ENCODE data around the gene SORBS2. TPM values are rescaled to one million over a fixed set of nuclear protein-coding genes. Genes with fewer than 3 reads are reported as not detected.

Gene SORBS2
- total RNA-seq, 4 donors from 2014 or later, result 92.7 to 234 (median 122) TPM

DNA sequence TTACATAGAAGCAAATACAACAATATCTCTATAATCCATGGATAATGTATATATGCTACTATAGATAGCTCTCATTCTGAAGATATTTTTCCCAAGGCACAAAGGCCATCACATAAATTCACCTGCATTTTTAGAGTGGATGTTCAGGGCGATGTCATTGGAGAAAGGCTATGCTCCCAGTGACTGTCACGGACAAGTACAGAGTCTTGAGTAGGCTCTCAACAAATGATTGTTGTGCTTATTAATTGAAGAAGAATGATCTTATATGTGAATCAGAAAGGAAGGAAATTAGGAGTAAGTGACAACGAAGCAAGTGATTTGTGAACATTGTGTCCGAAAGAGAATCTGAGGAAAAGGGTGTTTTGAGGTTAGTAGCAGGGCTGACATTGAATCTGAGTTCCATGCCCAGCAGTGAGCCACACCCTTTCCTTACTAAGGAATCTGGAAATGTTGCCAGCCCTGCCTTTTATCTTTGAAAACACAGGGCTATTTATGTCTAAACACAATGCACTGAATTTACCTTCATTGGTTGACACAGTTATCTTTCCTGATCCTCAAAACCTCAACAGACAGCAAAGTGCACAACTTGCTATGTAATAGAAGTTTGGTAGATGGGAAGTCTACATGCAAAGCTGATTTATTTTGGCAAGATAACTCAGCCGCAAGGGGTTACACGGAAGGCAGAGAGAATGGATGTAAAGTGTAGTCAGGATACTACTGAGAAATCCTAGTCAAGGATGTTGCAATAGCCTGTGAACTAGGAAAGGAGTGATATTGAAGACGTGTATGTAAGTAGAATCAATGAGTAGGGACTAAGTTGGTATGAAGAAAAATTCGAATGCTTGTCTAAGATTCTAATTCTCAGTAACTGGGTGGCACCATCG lies 50.4 kb downstream of the SORBS2 start:
- Histone ChIP-seq H3K36me3 (no peaks in the 10 kb centered on the region), H3K4me3 (no peak overlapping the region), H3K27me3 (no peaks in the 10 kb centered on the region), H3K9me3 (no peaks in the 10 kb centered on the region), H3K4me1 (peaks cover 0 to 7% (median 0%) of the 10 kb centered on the region in 4 donors), H3K27ac (no peak overlapping the region)
- WGBS, 2 donors (ENCODE audit: low coverage in 1 of 2), result 71 to 74% methylated on average over 8 to 9 of the region's 9 CpGs
- no peak for DNase-seq
- intact Hi-C loops (cut with DNase I; ENCODE audit: low total_unique reads), result no loop called here
- in situ Hi-C loops (cut with MboI; ENCODE audit: low pct_ligation_motif_present in 1 of 4, low pct_unique_long_range_greater_than_20kb in 1 of 4, low sequenced_read_pairs in 3 of 4), result no loop called here
- TF ChIP-seq EP300 (IDR thresholded peaks at IDR 0.05; ENCODE audit: low read depth) (no peak), POLR2AphosphoS5 (IDR thresholded peaks at IDR 0.05) (no peak), POLR2A (IDR thresholded peaks at IDR 0.05) (no peak)
- TF ChIP-seq, protein P1, sequence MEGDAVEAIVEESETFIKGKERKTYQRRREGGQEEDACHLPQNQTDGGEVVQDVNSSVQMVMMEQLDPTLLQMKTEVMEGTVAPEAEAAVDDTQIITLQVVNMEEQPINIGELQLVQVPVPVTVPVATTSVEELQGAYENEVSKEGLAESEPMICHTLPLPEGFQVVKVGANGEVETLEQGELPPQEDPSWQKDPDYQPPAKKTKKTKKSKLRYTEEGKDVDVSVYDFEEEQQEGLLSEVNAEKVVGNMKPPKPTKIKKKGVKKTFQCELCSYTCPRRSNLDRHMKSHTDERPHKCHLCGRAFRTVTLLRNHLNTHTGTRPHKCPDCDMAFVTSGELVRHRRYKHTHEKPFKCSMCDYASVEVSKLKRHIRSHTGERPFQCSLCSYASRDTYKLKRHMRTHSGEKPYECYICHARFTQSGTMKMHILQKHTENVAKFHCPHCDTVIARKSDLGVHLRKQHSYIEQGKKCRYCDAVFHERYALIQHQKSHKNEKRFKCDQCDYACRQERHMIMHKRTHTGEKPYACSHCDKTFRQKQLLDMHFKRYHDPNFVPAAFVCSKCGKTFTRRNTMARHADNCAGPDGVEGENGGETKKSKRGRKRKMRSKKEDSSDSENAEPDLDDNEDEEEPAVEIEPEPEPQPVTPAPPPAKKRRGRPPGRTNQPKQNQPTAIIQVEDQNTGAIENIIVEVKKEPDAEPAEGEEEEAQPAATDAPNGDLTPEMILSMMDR (IDR thresholded peaks at IDR 0.05), result no peak

DNA sequence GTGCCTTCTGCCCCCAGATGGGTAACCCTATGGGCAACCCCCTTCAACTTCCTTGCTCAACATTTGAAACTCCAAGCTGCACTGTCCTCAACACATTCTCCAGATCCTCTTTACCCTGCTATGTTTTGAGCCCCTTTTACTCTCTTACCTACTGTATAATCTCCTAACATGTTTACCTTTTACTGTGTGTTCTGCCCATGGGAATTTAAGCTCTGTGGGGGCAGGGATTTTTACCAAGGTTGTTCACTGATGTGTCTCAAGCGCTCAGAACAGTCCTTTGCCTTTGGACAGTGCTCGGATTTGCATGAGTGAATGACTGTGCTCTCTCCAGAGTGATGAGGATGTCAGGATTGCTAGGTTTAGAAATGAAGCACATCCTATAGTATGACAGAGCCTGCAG lies 53.2 kb downstream of the SORBS2 start:
- in situ Hi-C loops (cut with MboI; ENCODE audit: low pct_ligation_motif_present in 1 of 4, low pct_unique_long_range_greater_than_20kb in 1 of 4, low sequenced_read_pairs in 3 of 4) (no loop called here), intact Hi-C loops (cut with DNase I; ENCODE audit: low total_unique reads) (no loop called here)
- Histone ChIP-seq H3K4me3 (no peak overlapping the region), H3K27ac (no peak overlapping the region), H3K9me3 (no peaks in the 10 kb centered on the region), H3K4me1 (peaks cover 0 to 11% (median 5%) of the 10 kb centered on the region in 4 donors), H3K27me3 (no peaks in the 10 kb centered on the region), H3K36me3 (no peaks in the 10 kb centered on the region)
- WGBS, 2 donors (ENCODE audit: low coverage in 1 of 2), result 58 to 71% methylated on average over 2 of the region's 2 CpGs
- DNase-seq, result no peak
- no peak for TF ChIP-seq POLR2A (IDR thresholded peaks at IDR 0.05)
- TF ChIP-seq, protein P1 (IDR thresholded peaks at IDR 0.05), result no peak

DNA sequence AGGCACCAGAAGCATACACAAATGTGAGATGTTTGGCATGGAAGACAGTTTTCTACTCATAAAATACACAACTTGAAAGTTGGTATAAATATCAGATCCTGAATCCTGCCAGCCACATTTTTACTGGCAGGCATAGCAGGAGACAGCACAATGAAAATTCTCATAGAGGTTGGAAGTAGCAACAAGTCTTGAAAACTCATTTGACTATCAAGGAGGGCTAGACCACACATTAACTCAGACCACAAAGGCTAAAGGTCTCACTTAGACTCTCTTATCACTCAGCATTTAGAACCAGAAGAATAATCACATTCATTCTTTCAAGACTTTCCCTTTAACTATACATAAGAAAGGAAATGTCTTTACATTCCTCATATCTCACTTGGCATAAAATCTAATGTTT lies 56.5 kb downstream of the SORBS2 start:
- Histone ChIP-seq H3K4me3 (no peak overlapping the region), H3K36me3 (no peaks in the 10 kb centered on the region), H3K9me3 (no peaks in the 10 kb centered on the region), H3K4me1 (peaks cover 0 to 5% (median 5%) of the 10 kb centered on the region in 4 donors), H3K27ac (no peak overlapping the region), H3K27me3 (no peaks in the 10 kb centered on the region)
- no peak for DNase-seq
- intact Hi-C loops (cut with DNase I; ENCODE audit: low total_unique reads), result no loop called here
- in situ Hi-C loops (cut with MboI; ENCODE audit: low pct_ligation_motif_present in 1 of 4, low pct_unique_long_range_greater_than_20kb in 1 of 4, low sequenced_read_pairs in 3 of 4), result no loop called here
- TF ChIP-seq EP300 (IDR thresholded peaks at IDR 0.05; ENCODE audit: low read depth) (no peak), POLR2A (IDR thresholded peaks at IDR 0.05) (no peak), POLR2AphosphoS5 (IDR thresholded peaks at IDR 0.05) (no peak)
- TF ChIP-seq, protein P1 (IDR thresholded peaks at IDR 0.05), result no peak

DNA sequence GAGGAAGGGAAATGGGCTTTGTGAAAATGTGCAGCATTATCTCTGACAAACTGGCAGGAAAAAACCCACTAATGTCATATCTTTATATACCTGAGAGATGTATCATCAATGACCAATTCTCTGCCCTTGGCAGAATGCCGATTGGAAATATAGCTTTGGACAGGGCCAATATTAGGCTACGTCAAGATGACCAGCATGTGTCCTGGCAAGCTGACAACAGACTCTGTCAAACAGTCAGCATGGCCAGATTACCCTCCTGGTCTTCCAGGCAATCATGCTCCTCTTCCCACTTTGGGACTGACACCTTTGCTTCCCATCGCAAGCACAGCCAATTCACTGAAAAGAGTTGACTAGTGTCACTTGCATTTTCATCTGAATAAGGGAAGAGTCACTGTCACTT lies 57.0 kb downstream of the SORBS2 start:
- Histone ChIP-seq H3K36me3 (no peaks in the 10 kb centered on the region), H3K27ac (no peak overlapping the region), H3K4me1 (peaks cover 0 to 5% (median 5%) of the 10 kb centered on the region in 4 donors), H3K4me3 (no peak overlapping the region), H3K27me3 (no peaks in the 10 kb centered on the region), H3K9me3 (no peaks in the 10 kb centered on the region)
- intact Hi-C loops (cut with DNase I; ENCODE audit: low total_unique reads), result no loop called here
- in situ Hi-C loops (cut with MboI; ENCODE audit: low pct_ligation_motif_present in 1 of 4, low pct_unique_long_range_greater_than_20kb in 1 of 4, low sequenced_read_pairs in 3 of 4), result no loop called here
- 63 to 74% methylated on average over 3 of the region's 3 CpGs for WGBS, 2 donors (ENCODE audit: low coverage in 1 of 2)
- TF ChIP-seq, protein P1 (IDR thresholded peaks at IDR 0.05), result no peak
- no peak for TF ChIP-seq POLR2A (IDR thresholded peaks at IDR 0.05)
- TF ChIP-seq EP300 (IDR thresholded peaks at IDR 0.05; ENCODE audit: low read depth), result no peak
- no peak for TF ChIP-seq POLR2AphosphoS5 (IDR thresholded peaks at IDR 0.05)
- DNase-seq, result no peak

All from transverse colon (tissue), 4 donors.